Chondrocyte (in vitro differentiated cells): ENCODE results near the gene TOX2. TPM values are rescaled to one million over a fixed set of nuclear protein-coding genes. Genes with fewer than 3 reads are reported as not detected.

ENCODE experiments used
- DNase-seq: peaks from one replicate; pipeline ENCODE4 v3.0.0; 2021; ENCODE audit warnings: mixed read lengths, low spot score
- H3K27ac Mint-ChIP-seq: one replicate; pipeline ENCODE4 v1.8.0; 2021; ENCODE audit warnings: mild to moderate bottlenecking, moderate library complexity, mixed read lengths; ENCODE audit not compliant: unreplicated experiment
- H3K27me3 Mint-ChIP-seq: 2 replicates; pipeline ENCODE4 v1.8.0; 2021; ENCODE audit warnings: low read depth, mixed read lengths
- H3K36me3 Mint-ChIP-seq: 2 replicates; pipeline ENCODE4 v1.8.0; 2021; ENCODE audit warnings: low read depth, mixed read lengths
- H3K4me1 Mint-ChIP-seq: 2 replicates; pipeline ENCODE4 v1.8.0; 2021; ENCODE audit warnings: low read depth, mild to moderate bottlenecking, mixed read lengths
- H3K4me3 Mint-ChIP-seq: one replicate; pipeline ENCODE4 v1.8.0; 2021; ENCODE audit warnings: mild to moderate bottlenecking, moderate library complexity, mixed read lengths; ENCODE audit not compliant: unreplicated experiment
- H3K9me3 Mint-ChIP-seq: 2 replicates; pipeline ENCODE4 v1.8.0; 2021; ENCODE audit warnings: low read depth, mixed read lengths
- CTCF ChIP-seq: fragments of 200-600 bp; sonication (generic); IDR thresholded peaks from 2 replicates; pipeline ENCODE4 v1.5.0; 2021; ENCODE audit warnings: antibody characterized with exemption, mild to moderate bottlenecking, moderate library complexity
- total RNA-seq: library from RNA; stranded (reverse); gene quantifications from 3 replicates; pipeline ENCODE4 v1.2.1, GENCODE V29; 2021

Gene TOX2
- total RNA-seq, 1 donor from 2014 or later, result 0.12 TPM

- Mint-ChIP-seq H3K4me3 (no peak overlapping the region), H3K36me3 (no peaks in the 10 kb centered on the region), H3K27ac (no peak overlapping the region), H3K27me3 (peaks cover 24% of the 10 kb centered on the region), H3K9me3 (peaks cover 4% of the 10 kb centered on the region), H3K4me1 (no peaks in the 10 kb centered on the region)
- no peak for TF ChIP-seq CTCF
- DNase-seq, result no peak
Measured at GRCh38 chr20:43987531-43987930, 72.9 kb downstream of the TOX2 start.

GRCh38 chr20:43988451-43988850 is 73.8 kb downstream of the TOX2 start:
- TF ChIP-seq CTCF, result no peak
- peaks cover 22% of the 10 kb centered on the region for H3K27me3 Mint-ChIP-seq
- no peaks in the 10 kb centered on the region for H3K4me1 Mint-ChIP-seq
- H3K4me3 Mint-ChIP-seq, result no peak overlapping the region
- no peaks in the 10 kb centered on the region for H3K36me3 Mint-ChIP-seq
- DNase-seq, result no peak
- peaks cover 4% of the 10 kb centered on the region for H3K9me3 Mint-ChIP-seq
- no peak overlapping the region for H3K27ac Mint-ChIP-seq

- TF ChIP-seq CTCF, result no peak
- H3K27me3 Mint-ChIP-seq, result peaks cover 22% of the 10 kb centered on the region
Measured at GRCh38 chr20:43988867-43989266, 74.2 kb downstream of the TOX2 start.

GRCh38 chr20:43991261-43991660 is 76.6 kb downstream of the TOX2 start:
- no peaks in the 10 kb centered on the region for H3K4me1 Mint-ChIP-seq
- peaks cover 4% of the 10 kb centered on the region for H3K9me3 Mint-ChIP-seq
- DNase-seq, result no peak
- no peak overlapping the region for H3K27ac Mint-ChIP-seq
- peaks cover 31% of the 10 kb centered on the region for H3K27me3 Mint-ChIP-seq
- H3K4me3 Mint-ChIP-seq, result no peak overlapping the region
- no peaks in the 10 kb centered on the region for H3K36me3 Mint-ChIP-seq
- no peak for TF ChIP-seq CTCF

More at GRCh38 chr20:43988867-43989266, 74.2 kb downstream of the TOX2 start:
- no peak for DNase-seq
- Mint-ChIP-seq H3K4me3 (no peak overlapping the region), H3K4me1 (no peaks in the 10 kb centered on the region), H3K36me3 (no peaks in the 10 kb centered on the region), H3K9me3 (peaks cover 4% of the 10 kb centered on the region), H3K27ac (no peak overlapping the region)

- peaks cover 4% of the 10 kb centered on the region for H3K9me3 Mint-ChIP-seq
- no peak for TF ChIP-seq CTCF
- DNase-seq, result no peak
- no peaks in the 10 kb centered on the region for H3K36me3 Mint-ChIP-seq
- no peaks in the 10 kb centered on the region for H3K4me1 Mint-ChIP-seq
- no peak overlapping the region for H3K27ac Mint-ChIP-seq
- peaks cover 36% of the 10 kb centered on the region for H3K27me3 Mint-ChIP-seq
- no peak overlapping the region for H3K4me3 Mint-ChIP-seq
Measured at GRCh38 chr20:43991982-43992381, 77.3 kb downstream of the TOX2 start.
